HG03558 (cell line): Measurements from ENCODE around the gene REEP1.
"Not testable (repeated sequence)": the region's sequence is repeated elsewhere in the genome, so short reads cannot be mapped to it uniquely, and the experiment has no call there.

ENCODE experiments used
- ATAC-seq: cut with Tn5 transposase; IDR thresholded peaks from one replicate; pipeline ENCODE4 v1.9.1; 2021; ENCODE audit warnings: moderate number of reproducible peaks; ENCODE audit not compliant: unreplicated experiment; ENCODE audit errors: extremely low read depth

REEP1 gene

DNA sequence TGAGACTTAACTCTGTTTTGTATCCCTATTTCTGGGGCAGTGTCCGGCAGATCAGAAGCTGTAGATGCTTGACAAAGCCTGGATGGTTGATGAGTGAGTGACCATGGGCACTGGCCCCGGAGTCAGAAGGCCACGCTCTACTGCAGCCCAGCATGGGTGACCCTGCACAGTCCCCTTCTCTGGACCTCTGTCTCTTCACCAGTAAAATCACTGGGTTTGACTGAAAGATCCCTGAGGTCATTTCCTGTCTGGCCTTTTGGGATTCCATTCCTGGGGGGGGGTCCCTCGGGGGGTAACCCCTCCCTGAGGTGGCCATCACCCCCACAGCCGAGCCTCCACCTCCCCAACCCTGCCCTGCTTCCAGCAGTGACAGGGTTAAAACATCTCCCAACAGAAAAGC is 106.5 kb downstream of the REEP1 start:
- ATAC-seq: no peak

GRCh38 chr2:86229221-86229620 is 108.2 kb downstream of the REEP1 start:
- no peak for ATAC-seq

DNA sequence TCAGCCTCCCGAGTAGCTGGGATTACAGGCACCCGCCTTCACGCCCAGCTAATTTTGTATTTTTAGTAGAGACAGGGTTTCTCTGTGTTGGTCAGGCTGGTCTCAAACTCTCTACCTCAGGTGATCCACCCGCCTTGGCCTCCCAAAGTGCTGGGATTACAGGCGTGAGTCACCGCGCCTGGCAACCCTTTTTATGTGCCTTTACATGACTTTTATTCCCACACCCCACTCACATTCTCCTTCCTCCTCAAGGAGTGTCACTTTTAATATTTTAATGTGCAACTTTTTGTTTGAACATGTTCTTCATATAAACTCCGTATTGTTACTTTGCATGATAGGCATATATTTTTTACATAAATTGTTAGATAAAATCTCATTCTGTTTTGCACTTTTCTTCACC is 108.9 kb downstream of the REEP1 start:
- ATAC-seq: not testable (repeated sequence)

GRCh38 chr2:86227685-86228084 is 109.7 kb downstream of the REEP1 start:
- ATAC-seq: no peak

- ATAC-seq: no peak
Measured at GRCh38 chr2:86226636-86227520, 110.5 kb downstream of the REEP1 start.

GRCh38 chr2:86226070-86226469 is 111.4 kb downstream of the REEP1 start:
- no peak for ATAC-seq

DNA sequence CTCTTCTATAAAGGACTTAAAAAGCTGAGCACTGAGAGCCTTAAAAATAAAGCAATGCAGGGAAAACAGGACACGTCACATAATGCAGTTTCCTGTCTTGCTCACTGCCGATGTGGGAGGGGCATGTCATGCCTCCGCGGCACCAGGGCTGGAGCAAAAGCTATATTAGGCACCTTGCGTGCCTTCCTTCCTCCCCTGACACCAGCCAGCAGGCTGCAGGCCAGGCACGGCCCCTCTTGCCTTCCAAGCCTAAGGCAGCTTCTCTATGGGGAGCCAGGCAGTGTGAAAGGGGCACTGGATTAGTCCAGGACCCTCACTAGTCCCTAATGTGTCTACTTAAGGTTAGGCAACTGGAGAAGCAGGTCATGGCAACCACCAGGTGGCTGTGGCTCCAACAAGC is 111.8 kb downstream of the REEP1 start:
- ATAC-seq: no peak

- no peak for ATAC-seq
Measured at GRCh38 chr2:86224645-86225355, 112.6 kb downstream of the REEP1 start.

GRCh38 chr2:86223927-86224560 is 113.4 kb downstream of the REEP1 start:
- ATAC-seq: no peak

DNA sequence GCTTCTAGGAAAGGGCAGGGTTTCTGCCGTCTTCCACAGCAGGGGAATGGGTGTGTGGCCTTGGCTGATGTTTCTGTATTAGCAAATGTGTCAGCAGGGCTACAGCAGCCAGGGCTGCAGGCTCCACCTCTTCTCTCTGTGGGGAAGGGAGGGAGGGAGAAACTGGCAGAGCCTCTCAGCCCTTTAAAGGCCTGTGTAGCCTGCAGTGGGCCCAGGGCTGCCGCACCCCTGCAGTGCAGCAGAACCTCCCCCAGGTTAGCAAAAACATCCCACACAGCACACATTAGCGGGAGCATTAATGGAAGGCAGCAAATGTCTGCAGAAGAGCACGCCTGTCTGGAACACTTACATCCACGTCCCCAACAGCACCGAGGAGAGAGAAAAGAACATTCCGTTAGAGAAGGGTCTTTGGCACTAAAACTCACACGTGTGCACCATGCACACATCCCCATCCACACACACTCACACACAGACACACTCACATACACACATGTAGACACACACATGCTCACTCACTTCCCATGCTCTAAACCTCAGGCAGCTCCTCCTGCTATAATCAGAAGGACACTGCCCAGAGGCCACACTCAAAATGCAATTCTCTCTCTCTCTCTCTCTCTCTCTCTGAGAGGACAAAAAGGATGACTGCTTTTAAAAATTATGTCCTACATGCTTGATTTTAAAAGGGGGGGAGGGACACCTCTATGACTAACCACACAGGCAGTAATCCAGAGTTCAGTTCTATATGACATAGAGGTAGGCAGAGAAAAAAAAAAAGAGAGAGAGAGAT is 114.1 kb downstream of the REEP1 start:
- no peak for ATAC-seq

DNA sequence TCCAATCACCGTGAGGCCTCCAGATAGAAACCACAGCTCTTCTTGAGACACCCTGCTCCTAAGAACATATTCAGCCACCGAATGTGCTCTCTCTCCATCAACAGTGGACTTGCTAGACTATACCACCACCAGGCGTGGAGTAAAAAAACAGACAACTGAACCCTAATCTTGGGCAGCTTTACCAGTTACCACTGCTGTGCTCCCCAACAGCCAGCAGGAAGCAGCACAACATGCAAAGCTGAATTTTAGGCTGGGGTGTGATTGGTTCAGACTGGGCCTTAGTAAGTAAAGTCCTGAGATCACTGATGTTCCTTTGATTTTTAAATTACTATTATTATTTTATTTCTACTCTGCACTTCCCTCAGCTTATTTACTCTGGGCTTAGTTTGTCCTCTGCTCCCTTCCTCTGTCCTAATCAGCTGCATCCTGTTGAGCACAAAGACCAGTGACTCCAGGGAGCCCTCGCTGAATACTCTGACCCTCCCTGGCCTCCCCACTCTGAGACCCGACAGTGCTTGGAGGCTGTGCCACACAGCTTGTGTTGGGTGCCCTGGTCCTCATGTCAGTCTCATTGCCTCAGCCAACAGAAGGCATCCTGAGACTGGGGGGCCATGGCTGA is 116.3 kb downstream of the REEP1 start:
- no peak for ATAC-seq

GRCh38 chr2:86219896-86220295 is 117.5 kb downstream of the REEP1 start:
- no peak for ATAC-seq

- no peak for ATAC-seq
Measured at GRCh38 chr2:86218124-86218523, 119.3 kb downstream of the REEP1 start.

- ATAC-seq: no peak
Measured at GRCh38 chr2:86216575-86217555, 120.6 kb downstream of the REEP1 start.

DNA sequence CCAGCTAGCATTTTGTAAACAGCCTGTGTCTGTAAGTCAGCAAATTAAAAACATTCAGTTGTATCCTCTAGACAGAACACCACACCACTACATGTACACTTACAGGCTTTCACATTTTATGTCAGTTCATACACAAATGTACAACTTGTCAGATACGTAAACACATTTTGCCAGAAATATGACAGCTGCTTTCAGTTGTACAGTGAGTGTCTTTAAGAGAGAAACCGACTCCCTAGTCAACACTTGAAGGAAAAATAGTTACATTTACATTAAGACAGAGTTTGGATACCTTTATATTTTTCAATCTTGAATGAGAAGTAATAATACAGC is 123.0 kb downstream of the REEP1 start:
- ATAC-seq: no peak

- ATAC-seq: no peak
Measured at GRCh38 chr2:86213699-86214502, 123.5 kb downstream of the REEP1 start.

DNA sequence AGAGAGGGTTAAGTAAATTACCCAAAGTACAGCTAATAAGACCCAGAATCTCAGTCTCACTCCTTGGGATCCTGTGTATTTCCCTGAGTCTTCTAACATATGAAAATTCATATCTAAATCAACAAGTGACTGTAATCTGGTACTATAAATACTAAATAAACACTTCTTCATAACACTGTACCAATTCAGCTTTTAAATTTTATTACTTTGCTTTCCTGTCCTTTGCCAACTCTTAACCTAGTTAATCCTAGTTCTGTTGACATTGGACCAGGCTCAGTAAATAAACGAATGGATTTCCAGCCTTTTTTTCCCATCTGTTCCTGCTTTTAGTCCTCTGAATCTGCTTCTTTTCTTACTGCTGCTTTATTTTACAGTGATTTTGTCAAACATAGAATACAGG is 124.4 kb downstream of the REEP1 start:
- ATAC-seq: no peak

DNA sequence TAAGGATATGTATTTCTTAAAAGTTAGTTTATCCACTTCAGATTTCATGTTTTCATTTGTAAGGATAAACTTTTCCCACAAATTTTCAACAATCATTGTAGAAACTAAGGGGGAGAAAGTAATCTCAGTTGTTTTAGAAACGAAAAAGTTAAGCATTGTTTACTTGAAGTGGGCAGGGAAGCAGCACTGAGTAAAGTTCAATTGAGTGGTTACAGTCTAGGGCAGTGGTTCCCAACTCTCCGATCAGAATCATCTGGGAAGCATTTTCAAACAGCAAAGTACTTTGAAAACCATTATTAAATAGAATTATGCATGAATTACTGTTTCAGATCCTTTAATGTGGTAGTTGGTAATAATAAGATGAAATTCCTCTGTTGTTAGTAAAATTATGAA is 125.6 kb downstream of the REEP1 start:
- ATAC-seq: no peak
